ENCODE results near the gene RASD2. TPM values are rescaled to one million over a fixed set of nuclear protein-coding genes. Genes with fewer than 3 reads are reported as not detected.
"Not testable (repeated sequence)": the region's sequence is repeated elsewhere in the genome, so short reads cannot be mapped to it uniquely, and the experiment has no call there.

The RASD2 gene
- total RNA-seq, 1 experiment from 2014 or later: 0.42 TPM

DNA sequence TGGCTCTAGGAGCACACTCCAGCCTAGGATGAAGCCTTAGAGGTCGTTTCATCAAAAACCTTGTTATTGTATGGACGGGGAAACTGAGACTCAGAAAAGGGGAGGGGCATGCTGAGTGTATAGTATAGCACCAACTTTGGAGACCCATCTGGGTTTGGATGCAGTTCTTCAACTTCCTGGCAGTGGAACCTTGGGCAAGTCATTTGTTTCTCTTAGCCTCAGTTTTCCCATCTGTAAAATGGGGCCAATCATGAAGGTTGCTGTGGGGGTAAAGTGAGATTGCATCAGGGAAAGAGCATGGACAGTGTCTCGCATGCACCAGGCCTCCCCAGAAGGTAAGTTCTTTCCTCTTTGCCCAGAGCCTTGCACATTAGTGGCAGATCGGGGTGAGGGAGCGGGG lies 47.6 kb upstream of the RASD2 start:
- Histone ChIP-seq H2AFZ (ENCODE audit: low read length) (no peak overlapping the region), H2BK5ac (ENCODE audit: insufficient read length, low read length) (no peak overlapping the region), H2BK20ac (ENCODE audit: low read depth, low read length, poor library complexity, severe bottlenecking) (no peak overlapping the region), H3K79me1 (ENCODE audit: insufficient read depth, low read depth, low read length, poor library complexity, severe bottlenecking) (no peaks in the 10 kb centered on the region), H3K23me2 (ENCODE audit: insufficient read length, low read depth, low read length, poor library complexity, severe bottlenecking) (no peaks in the 10 kb centered on the region), H4K91ac (ENCODE audit: insufficient read length, low read depth, low read length) (no peak overlapping the region), H3K18ac (ENCODE audit: insufficient read length, low read depth, low read length) (no peak overlapping the region), H4K8ac (replicated peaks; ENCODE audit: insufficient read length, low read depth, low read length) (no peak overlapping the region), H2BK120ac (ENCODE audit: low read depth, low read length, poor library complexity, severe bottlenecking) (no peak overlapping the region), H3K79me2 (ENCODE audit: insufficient read depth, low read length) (no peaks in the 10 kb centered on the region), H3K9me3 (ENCODE audit: control insufficient read depth, low read depth, low read length) (no peaks in the 10 kb centered on the region), H3T11ph (ENCODE audit: low read length) (no peak overlapping the region), H3K4me1 (ENCODE audit: insufficient read depth, low read length) (no peaks in the 10 kb centered on the region), H3K4ac (ENCODE audit: low read depth, low read length) (no peak overlapping the region), H4K20me1 (ENCODE audit: control insufficient read depth, insufficient read depth, insufficient read length) (no peaks in the 10 kb centered on the region), H3K23ac (ENCODE audit: insufficient read length, low read depth, low read length) (no peak overlapping the region), H3K9ac (ENCODE audit: extremely low read depth, insufficient read length, low read length) (no peak overlapping the region), H3K27me3 (ENCODE audit: insufficient read depth, low read length) (no peaks in the 10 kb centered on the region; the same call in 1 of the 2 replicates), H3K4me2 (ENCODE audit: insufficient read depth, insufficient read length, low read length) (no peak overlapping the region), H2BK12ac (ENCODE audit: insufficient read length, low read depth, low read length) (no peak overlapping the region), H4K5ac (ENCODE audit: insufficient read length, low read depth, low read length) (no peak overlapping the region), H3K27ac (ENCODE audit: insufficient read length, low read depth, low read length) (no peak overlapping the region), H3K14ac (ENCODE audit: insufficient read depth, low read length) (no peak overlapping the region), H2BK15ac (ENCODE audit: low read depth, low read length) (no peak overlapping the region), H3K56ac (ENCODE audit: insufficient read length, low read depth, low read length) (no peak overlapping the region), H2AK5ac (ENCODE audit: insufficient read length, low read length) (no peak overlapping the region)
- Mint-ChIP-seq H3K27me3 (ENCODE audit: low read depth) (peaks cover 78% of the 10 kb centered on the region), H3K4me1 (peaks cover 0 to 3% of the 10 kb centered on the region in 2 experiments; a peak in 2 of 4 replicates), H3K27ac (no peak overlapping the region; a peak in 1 of 7 replicates), H3K9me3 (peaks cover 7 to 13% of the 10 kb centered on the region in 2 experiments; a peak in 3 of 5 replicates), H3K4me3 (no peak overlapping the region), H3K36me3 (ENCODE audit: insufficient read depth in 1 of 3, low read depth in 3 of 3) (no peaks in the 10 kb centered on the region; a peak in 2 of 7 replicates)
- no CpG with 5 or more reads among the region's 5 CpGs for WGBS (ENCODE audit: extremely low coverage, insufficient read length, low lambda C conversion rate)
- TF ChIP-seq CTCF (conservative IDR thresholded peaks at IDR 0.05): no peak
- no peak for DNase-seq

DNA sequence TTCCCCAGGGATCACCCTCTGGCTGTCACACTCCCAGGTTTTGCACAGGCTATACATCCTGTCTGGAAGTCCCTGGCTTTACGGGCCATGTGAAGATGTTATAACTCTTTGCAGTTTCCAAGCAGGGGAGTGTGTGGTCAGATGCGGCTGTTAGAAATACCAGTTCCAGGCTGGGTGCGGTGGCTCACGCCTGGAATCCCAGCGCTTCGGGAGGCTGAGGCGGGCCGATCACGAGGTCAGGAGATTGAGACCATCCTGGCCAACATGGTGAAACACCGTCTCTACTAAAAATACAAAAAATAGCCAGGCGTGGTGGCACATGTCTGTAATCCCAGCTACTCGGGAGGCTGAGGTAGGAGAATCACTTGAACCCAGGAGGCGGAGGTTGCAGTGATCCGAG lies 44.9 kb upstream of the RASD2 start:
- not testable (repeated sequence) for H3K27ac ChIP-seq (ENCODE audit: insufficient read length, low read depth, low read length); H4K20me1 ChIP-seq (ENCODE audit: control insufficient read depth, insufficient read depth, insufficient read length); H3K56ac ChIP-seq (ENCODE audit: insufficient read length, low read depth, low read length); H2BK120ac ChIP-seq (ENCODE audit: low read depth, low read length, poor library complexity, severe bottlenecking); H3K4me2 ChIP-seq (ENCODE audit: insufficient read depth, insufficient read length, low read length); H3K36me3 Mint-ChIP-seq (ENCODE audit: insufficient read depth in 1 of 3, low read depth in 3 of 3); H2BK15ac ChIP-seq (ENCODE audit: low read depth, low read length); H2AK5ac ChIP-seq (ENCODE audit: insufficient read length, low read length); H2BK5ac ChIP-seq (ENCODE audit: insufficient read length, low read length); H3K18ac ChIP-seq (ENCODE audit: insufficient read length, low read depth, low read length); DNase-seq; H3K23ac ChIP-seq (ENCODE audit: insufficient read length, low read depth, low read length); H3K14ac ChIP-seq (ENCODE audit: insufficient read depth, low read length); H3K4ac ChIP-seq (ENCODE audit: low read depth, low read length); H4K91ac ChIP-seq (ENCODE audit: insufficient read length, low read depth, low read length); H3K79me1 ChIP-seq (ENCODE audit: insufficient read depth, low read depth, low read length, poor library complexity, severe bottlenecking); H3K4me1 Mint-ChIP-seq; H3K4me3 Mint-ChIP-seq; H3K27me3 ChIP-seq (ENCODE audit: insufficient read depth, low read length); H2BK12ac ChIP-seq (ENCODE audit: insufficient read length, low read depth, low read length); H3K4me1 ChIP-seq (ENCODE audit: insufficient read depth, low read length); H3K9me3 ChIP-seq (ENCODE audit: control insufficient read depth, low read depth, low read length); H3K9ac ChIP-seq (ENCODE audit: extremely low read depth, insufficient read length, low read length); H2AFZ ChIP-seq (ENCODE audit: low read length); H4K8ac ChIP-seq (replicated peaks; ENCODE audit: insufficient read length, low read depth, low read length); H2BK20ac ChIP-seq (ENCODE audit: low read depth, low read length, poor library complexity, severe bottlenecking); H4K5ac ChIP-seq (ENCODE audit: insufficient read length, low read depth, low read length); H3K79me2 ChIP-seq (ENCODE audit: insufficient read depth, low read length); H3K23me2 ChIP-seq (ENCODE audit: insufficient read length, low read depth, low read length, poor library complexity, severe bottlenecking); H3T11ph ChIP-seq (ENCODE audit: low read length); H3K27ac Mint-ChIP-seq
- no CpG with 5 or more reads among the region's 14 CpGs for WGBS (ENCODE audit: extremely low coverage, insufficient read length, low lambda C conversion rate)
- Mint-ChIP-seq H3K27me3 (ENCODE audit: low read depth) (peaks cover 67% of the 10 kb centered on the region), H3K9me3 (peaks cover 7 to 13% of the 10 kb centered on the region in 2 experiments; a peak in 3 of 5 replicates)
